GM13977 (cell line): Measurements from ENCODE around the gene PDE8A.

ENCODE experiments used
- DNase-seq: peaks from one replicate; pipeline ENCODE4 v3.0.0; 2012; ENCODE audit warnings: low spot score
- in situ Hi-C: fragments of 300-500 bp; cut with MboI; formaldehyde crosslinking; loops from one replicate; pipeline ENCODE4 v1.12.0; 2022; ENCODE audit warnings: low sequenced_read_pairs, low pct_unique_long_range_greater_than_20kb, mixed read lengths, inconsistent platforms; ENCODE audit not compliant: unreplicated experiment
- TF ChIP-seq, protein P1 (sequence below): IDR thresholded peaks from 2 replicates; pipeline ENCODE4 v1.5.1; 2012; ENCODE audit warnings: mild to moderate bottlenecking, control low read depth; ENCODE audit not compliant: insufficient read depth; ENCODE audit errors: extremely low read depth, missing control alignments

Gene PDE8A

DNA sequence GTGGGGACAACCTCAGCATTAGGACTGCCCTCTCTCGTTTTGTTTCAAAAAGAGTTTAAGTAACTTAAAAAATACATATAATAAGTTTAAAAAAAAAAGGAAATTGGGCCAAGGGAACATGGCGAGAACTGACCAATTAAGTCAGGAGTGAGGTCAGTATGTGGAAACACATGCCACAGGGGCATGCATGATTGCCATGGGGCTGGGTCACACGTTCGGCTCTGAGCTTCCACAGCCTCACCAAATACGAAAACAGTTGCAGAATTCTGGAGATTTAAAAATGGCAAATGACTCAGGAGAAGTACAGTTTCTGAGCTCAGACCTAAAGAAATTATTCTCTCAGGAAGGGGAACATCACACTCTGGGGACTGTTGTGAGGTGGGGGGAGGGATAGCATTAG is 24.1 kb downstream of the PDE8A start:
- in situ Hi-C loops, result no loop called here
- TF ChIP-seq, protein P1, sequence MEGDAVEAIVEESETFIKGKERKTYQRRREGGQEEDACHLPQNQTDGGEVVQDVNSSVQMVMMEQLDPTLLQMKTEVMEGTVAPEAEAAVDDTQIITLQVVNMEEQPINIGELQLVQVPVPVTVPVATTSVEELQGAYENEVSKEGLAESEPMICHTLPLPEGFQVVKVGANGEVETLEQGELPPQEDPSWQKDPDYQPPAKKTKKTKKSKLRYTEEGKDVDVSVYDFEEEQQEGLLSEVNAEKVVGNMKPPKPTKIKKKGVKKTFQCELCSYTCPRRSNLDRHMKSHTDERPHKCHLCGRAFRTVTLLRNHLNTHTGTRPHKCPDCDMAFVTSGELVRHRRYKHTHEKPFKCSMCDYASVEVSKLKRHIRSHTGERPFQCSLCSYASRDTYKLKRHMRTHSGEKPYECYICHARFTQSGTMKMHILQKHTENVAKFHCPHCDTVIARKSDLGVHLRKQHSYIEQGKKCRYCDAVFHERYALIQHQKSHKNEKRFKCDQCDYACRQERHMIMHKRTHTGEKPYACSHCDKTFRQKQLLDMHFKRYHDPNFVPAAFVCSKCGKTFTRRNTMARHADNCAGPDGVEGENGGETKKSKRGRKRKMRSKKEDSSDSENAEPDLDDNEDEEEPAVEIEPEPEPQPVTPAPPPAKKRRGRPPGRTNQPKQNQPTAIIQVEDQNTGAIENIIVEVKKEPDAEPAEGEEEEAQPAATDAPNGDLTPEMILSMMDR, result no peak

DNA sequence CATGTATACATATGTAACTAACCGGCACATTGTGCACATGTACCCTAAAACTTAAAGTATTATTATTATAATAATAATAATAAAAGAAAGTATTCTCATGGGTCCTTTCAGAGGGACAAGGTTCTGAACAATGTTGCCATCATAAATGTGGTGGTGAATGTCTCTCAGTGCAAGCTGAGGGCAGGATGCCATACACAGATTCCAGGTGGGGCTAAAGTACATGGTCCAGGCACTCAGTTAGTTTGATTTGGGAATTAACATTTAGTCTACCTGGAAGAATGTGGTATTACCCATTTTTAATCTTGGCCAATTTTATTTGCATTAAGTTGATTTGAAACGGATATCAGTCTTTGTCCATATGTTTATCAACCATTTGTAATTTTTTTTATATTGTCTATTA is 24.5 kb downstream of the PDE8A start:
- TF ChIP-seq, protein P1, result no peak
- in situ Hi-C loops, result no loop called here
- no peak for DNase-seq

More for the DNA sequence above, 24.1 kb downstream of the PDE8A start:
- no peak for DNase-seq

- DNase-seq, result no peak
- in situ Hi-C loops, result no loop called here
- TF ChIP-seq, protein P1, result no peak
These were observed 25.0 kb downstream of the PDE8A start for GRCh38 chr15:85006655-85007054.

DNA sequence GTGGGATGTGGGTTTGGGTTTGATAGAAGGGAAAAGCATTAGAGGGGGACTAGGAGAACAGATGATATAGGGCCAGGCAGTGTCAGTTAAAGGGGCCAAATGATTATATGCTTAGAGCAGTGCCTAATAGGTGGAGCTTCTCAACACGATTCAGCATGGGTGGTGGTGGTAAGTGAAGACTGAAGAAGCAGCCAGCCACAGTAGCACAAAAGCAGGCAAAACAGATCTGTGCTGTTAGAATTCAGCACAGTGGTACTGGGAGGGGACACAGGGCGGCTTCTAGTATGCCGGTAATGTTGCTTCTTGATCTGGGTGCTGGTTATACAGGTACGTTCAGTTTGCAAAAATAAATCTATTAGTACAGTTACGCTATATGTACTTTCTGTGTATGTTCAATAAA is 25.5 kb downstream of the PDE8A start:
- TF ChIP-seq, protein P1, result no peak
- in situ Hi-C loops, result no loop called here
- DNase-seq, result no peak

DNA sequence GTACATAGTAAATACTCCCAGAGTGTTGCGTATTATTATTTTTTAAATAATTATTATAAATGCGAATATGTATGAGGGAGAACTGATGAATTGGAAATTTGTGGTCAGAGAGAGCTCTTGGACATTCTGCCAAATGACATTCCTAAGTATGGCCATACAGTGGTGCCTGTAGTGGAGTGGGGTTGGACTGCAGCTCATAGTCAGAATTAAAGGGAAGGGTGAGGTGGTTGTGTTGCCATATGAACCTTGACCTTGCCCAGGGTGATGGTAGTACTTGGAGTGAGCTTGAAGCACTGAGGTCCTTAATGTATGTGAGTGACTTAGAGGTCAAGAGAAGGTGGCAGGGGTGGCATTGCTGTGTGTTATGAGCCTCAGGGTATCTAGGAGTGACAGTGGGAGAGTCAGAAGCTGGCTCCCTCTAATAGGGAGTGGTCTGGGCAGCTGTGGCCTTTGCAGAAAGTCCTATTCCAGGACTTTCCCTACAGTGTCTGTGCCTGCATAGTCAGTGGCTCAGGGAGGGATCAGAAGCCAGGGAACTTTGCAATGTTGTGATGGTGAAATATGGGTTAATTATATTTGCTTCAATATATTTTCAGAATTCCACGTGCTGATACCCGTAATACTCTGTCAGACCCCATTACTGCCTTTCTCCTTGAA is 26.2 kb downstream of the PDE8A start:
- in situ Hi-C loops, result no loop called here
- TF ChIP-seq, protein P1, result no peak

DNA sequence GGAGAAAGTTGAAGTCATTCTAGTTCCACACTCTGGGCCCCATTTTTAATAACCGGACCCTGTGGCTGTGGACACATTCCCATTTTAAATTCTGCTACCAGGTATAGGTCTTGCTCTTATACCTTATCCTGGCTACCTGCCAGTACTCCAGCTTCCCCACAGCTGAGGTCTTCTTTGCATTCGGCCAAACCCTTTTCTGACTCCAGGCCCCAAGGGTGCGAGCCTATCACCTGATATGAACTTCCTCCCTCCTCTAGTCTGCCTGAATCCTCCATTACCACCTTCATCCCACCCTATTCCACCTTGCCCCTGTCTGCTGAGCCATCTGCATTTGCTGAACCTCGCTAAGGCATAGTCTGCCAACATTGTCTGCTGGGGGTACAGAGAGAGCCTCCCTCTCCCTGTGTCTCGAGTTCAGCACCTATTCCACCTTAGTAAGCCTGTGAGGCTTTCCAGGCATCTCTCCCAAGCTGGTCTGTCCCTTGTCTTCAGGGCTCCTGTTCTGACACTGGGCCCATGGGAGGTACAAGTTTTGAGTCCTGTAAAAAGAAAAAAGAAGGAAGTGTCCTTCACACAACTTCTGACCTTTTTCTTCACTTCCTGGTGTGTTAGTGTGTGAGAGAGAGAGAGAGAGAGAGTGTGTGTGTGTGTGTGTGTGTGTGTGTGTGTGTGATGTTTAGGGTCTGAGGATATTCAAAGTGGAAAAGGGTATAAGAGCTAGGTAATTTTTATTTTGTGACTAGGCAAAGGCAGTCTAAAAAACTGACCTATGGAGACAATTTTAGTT is 27.0 kb downstream of the PDE8A start:
- TF ChIP-seq, protein P1, result no peak
- in situ Hi-C loops, result no loop called here
- DNase-seq, result no peak

More for the DNA sequence above, 26.2 kb downstream of the PDE8A start:
- DNase-seq, result no peak
